PC-9 (cell line): Measurements from ENCODE around the gene ARMC6. TPM values are rescaled to one million over a fixed set of nuclear protein-coding genes. Genes with fewer than 3 reads are reported as not detected.

Source experiments
- BruUV-seq: library from RNA; stranded (reverse); fragments of 400-500 nt; replicated peaks from 2 replicates; lab custom pipeline; 2021; lab: Mats Ljungman, UMichigan
- CTCF ChIA-PET: fragments of 300-600 bp; sonication (Branson Sonifier 250); formaldehyde crosslinking; loops from one replicate; lab custom pipeline; 2022; ENCODE audit warnings: antibody characterized with exemption; lab: Charles Lee
- POLR2A ChIA-PET: fragments of 300-600 bp; sonication (Branson Sonifier 250); formaldehyde crosslinking; loops from one replicate; lab custom pipeline; 2022; ENCODE audit warnings: antibody characterized with exemption; ENCODE audit not compliant: unreplicated experiment; lab: Charles Lee
- DNase-seq, 2 experiments: peaks; one replicate each; pipeline versions ENCODE4 v3.0.0 to v3.0.0-alpha.2; 2015 to 2022; ENCODE audit warnings: mixed read lengths in 1 of 2
- H2AFZ ChIP-seq: fragments of 200-600 bp; sonication (generic); 2 replicates; pipeline ENCODE4 v1.8.1; 2017; ENCODE audit warnings: antibody characterized with exemption
- H3F3A ChIP-seq: fragments of 200-600 bp; sonication (generic); 2 replicates; pipeline ENCODE4 v1.8.1; 2017; ENCODE audit warnings: antibody characterized with exemption, mild to moderate bottlenecking, low read depth; ENCODE audit not compliant: insufficient read depth
- H3K27ac ChIP-seq: fragments of 200-600 bp; sonication (generic); 2 replicates; pipeline ENCODE4 v1.6.1; 2016; ENCODE audit warnings: mixed run types
- H3K27me3 ChIP-seq: fragments of 200-600 bp; sonication (generic); 2 replicates; pipeline ENCODE4 v1.6.1; 2016; ENCODE audit warnings: low read depth, mixed run types; ENCODE audit not compliant: insufficient read depth
- H3K36me3 ChIP-seq: fragments of 200-600 bp; sonication (generic); 2 replicates; pipeline ENCODE4 v1.6.1; 2016; ENCODE audit warnings: low read depth, mixed run types
- H3K4me1 ChIP-seq: fragments of 200-600 bp; sonication (generic); replicated peaks from 2 replicates; pipeline ENCODE4 v1.6.1; 2016; ENCODE audit warnings: mixed run types; ENCODE audit not compliant: insufficient read depth
- H3K4me2 ChIP-seq: fragments of 200-600 bp; sonication (generic); 2 replicates; pipeline ENCODE4 v1.6.1; 2017; ENCODE audit warnings: mixed run types
- H3K4me3 ChIP-seq: fragments of 200-600 bp; sonication (generic); 2 replicates; pipeline ENCODE4 v1.6.1; 2016; ENCODE audit warnings: mixed run types
- H3K79me2 ChIP-seq: fragments of 200-600 bp; sonication (generic); 2 replicates; pipeline ENCODE4 v1.6.1; 2017; ENCODE audit warnings: low read depth, mixed run types
- H3K9me2 ChIP-seq: fragments of 200-600 bp; sonication (generic); 2 replicates; pipeline ENCODE4 v1.8.1; 2017; ENCODE audit warnings: mild to moderate bottlenecking; ENCODE audit not compliant: insufficient read depth
- H3K9me3 ChIP-seq: fragments of 200-600 bp; sonication (generic); 2 replicates; pipeline ENCODE4 v1.8.1; 2016; ENCODE audit warnings: low read depth; ENCODE audit not compliant: insufficient read depth
- H4K20me1 ChIP-seq: fragments of 200-600 bp; sonication (generic); 2 replicates; pipeline ENCODE4 v1.8.1; 2017; ENCODE audit not compliant: insufficient read depth
- CTCF ChIP-seq: fragments of 200-600 bp; sonication (generic); conservative IDR thresholded peaks from 2 replicates; pipeline ENCODE4 v1.6.1; 2017; ENCODE audit warnings: mixed run types, antibody characterized with exemption, mild to moderate bottlenecking, moderate library complexity
- EZH2 ChIP-seq: fragments of 200-600 bp; sonication (generic); IDR thresholded peaks from 2 replicates; pipeline ENCODE4 v1.8.0; 2017; ENCODE audit warnings: antibody characterized with exemption, low read depth
- intact Hi-C: fragments of 100-400 bp; cut with micrococcal nuclease; formaldehyde crosslinking; loops from one replicate; pipeline ENCODE4 v1.10.0; 2022; ENCODE audit not compliant: unreplicated experiment
- total RNA-seq: library from RNA; stranded (reverse); gene quantifications from 2 replicates; pipeline ENCODE4 v1.2.3, GENCODE V29; 2021

ARMC6 gene
- total RNA-seq, 1 experiment from 2014 or later: 28.8 TPM

- no peaks in the 10 kb centered on the region for H3K79me2 ChIP-seq
- no peaks in the 10 kb centered on the region for H3K9me2 ChIP-seq
- no peak for TF ChIP-seq CTCF
- no peaks in the 10 kb centered on the region for H3K4me1 ChIP-seq
- DNase-seq: no peak
- H3K27ac ChIP-seq: no peak overlapping the region
- peaks cover 15% of the 10 kb centered on the region; the same call in 1 of the 2 replicates for H3F3A ChIP-seq
- H2AFZ ChIP-seq: no peak overlapping the region
- H4K20me1 ChIP-seq: peaks cover 15% of the 10 kb centered on the region
- ChIA-PET CTCF (no interaction called here), POLR2A (no interaction called here)
- no peak overlapping the region for H3K4me3 ChIP-seq
- H3K9me3 ChIP-seq: no peaks in the 10 kb centered on the region
- no peaks in the 10 kb centered on the region for H3K27me3 ChIP-seq
- BruUV-seq: no TSS peak
- intact Hi-C loops: no loop called here
- peaks cover 26% of the 10 kb centered on the region; the same call in 1 of the 2 replicates for H3K36me3 ChIP-seq
- no peak overlapping the region for H3K4me2 ChIP-seq
Observed at GRCh38 chr19:19009951-19010350, 23.5 kb upstream of the ARMC6 start.

- intact Hi-C loops: no loop called here
- no peak for DNase-seq
- Histone ChIP-seq H3K4me1 (no peaks in the 10 kb centered on the region), H2AFZ (no peak overlapping the region), H3K9me2 (no peaks in the 10 kb centered on the region), H3K9me3 (no peaks in the 10 kb centered on the region), H4K20me1 (peaks cover 15% of the 10 kb centered on the region), H3K27ac (no peak overlapping the region), H3K4me3 (no peak overlapping the region), H3F3A (peaks cover 15% of the 10 kb centered on the region; the same call in 1 of the 2 replicates), H3K79me2 (no peaks in the 10 kb centered on the region), H3K36me3 (peaks cover 26% of the 10 kb centered on the region; the same call in 1 of the 2 replicates), H3K27me3 (no peaks in the 10 kb centered on the region), H3K4me2 (no peak overlapping the region)
- ChIA-PET CTCF (no interaction called here), POLR2A (no interaction called here)
- no peak for TF ChIP-seq CTCF
- no peak for TF ChIP-seq EZH2
- no TSS peak for BruUV-seq
Observed at GRCh38 chr19:19010551-19010950, 22.9 kb upstream of the ARMC6 start.

- ChIA-PET POLR2A (no interaction called here), CTCF (no interaction called here)
Observed at GRCh38 chr19:19021115-19021514, 12.3 kb upstream of the ARMC6 start.

More at GRCh38 chr19:19021115-19021514, 12.3 kb upstream of the ARMC6 start:
- Histone ChIP-seq H4K20me1 (peaks cover 48% of the 10 kb centered on the region), H2AFZ (no peak overlapping the region), H3K79me2 (peaks cover 32% of the 10 kb centered on the region), H3K9me2 (no peaks in the 10 kb centered on the region), H3K27me3 (no peaks in the 10 kb centered on the region), H3K36me3 (peaks cover 39% of the 10 kb centered on the region), H3K4me2 (no peak overlapping the region), H3K27ac (no peak overlapping the region), H3K9me3 (no peaks in the 10 kb centered on the region), H3K4me1 (no peaks in the 10 kb centered on the region), H3K4me3 (no peak overlapping the region), H3F3A (peaks cover 13% of the 10 kb centered on the region; the same call in 1 of the 2 replicates)
- no TSS peak for BruUV-seq
- TF ChIP-seq EZH2 (no peak), CTCF (no peak)
- intact Hi-C loops: no loop called here
- no peak for DNase-seq
